Right lobe of liver (tissue), 6 donors: Measurements from ENCODE around the gene AKT3. TPM values are rescaled to one million over a fixed set of nuclear protein-coding genes. Genes with fewer than 3 reads are reported as not detected.
A peak's percentile ranks its signal among the peaks of the same experiment; 100 is the strongest.

ENCODE experiments used
- ATAC-seq, 4 donors: fragments of 200-7000 bp; cut with Tn5 transposase; one replicate each; pipeline ENCODE4 v1.9.1; 2020; ENCODE audit warnings: mild to moderate bottlenecking in 4 of 4, moderate library complexity in 4 of 4
- DNase-seq, 3 donors: peaks; one replicate each; pipeline ENCODE4 v3.0.0-alpha.2; 2020
- H3K27ac ChIP-seq, 3 donors: fragments of 200-600 bp; one replicate each; pipeline ENCODE4 v1.8.0; 2022
- H3K27me3 ChIP-seq, 2 donors: fragments of 200-600 bp; one replicate each; pipeline ENCODE4 v1.8.0; 2022
- H3K36me3 ChIP-seq, 4 donors: fragments of 200-600 bp; sonication (generic) in 1 of 4; one replicate each; pipeline versions ENCODE4 v1.5.1 to v1.8.0; 2017 to 2022; ENCODE audit warnings: control low read depth in 1 of 4
- H3K4me1 ChIP-seq, 4 donors: fragments of 200-600 bp; sonication (generic) in 1 of 4; one replicate each; pipeline versions ENCODE4 v1.5.1 to v1.8.0; 2017 to 2022; ENCODE audit warnings: control low read depth in 1 of 4
- H3K4me3 ChIP-seq, 3 donors: fragments of 200-600 bp; one replicate each; pipeline ENCODE4 v1.8.0; 2022
- H3K9me3 ChIP-seq, 4 donors: fragments of 200-600 bp; sonication (generic) in 1 of 4; one replicate each; pipeline versions ENCODE4 v1.5.1 to v1.8.0; 2017 to 2022; ENCODE audit warnings: control low read depth in 1 of 4
- POLR2A ChIP-seq: fragments of 450-650 bp; IDR thresholded peaks from one replicate; pipeline ENCODE4 v1.6.1; 2017; ENCODE audit warnings: antibody characterized with exemption, mild to moderate bottlenecking
- WGBS: methylation state at CpG from one replicate; pipeline ENCODE4 v1.1.6; 2018; ENCODE audit warnings: low coverage, low lambda C conversion rate; ENCODE audit not compliant: insufficient coverage; ENCODE audit errors: missing lambda C conversion rate; 5-methylcytosine and 5-hydroxymethylcytosine counted together
- intact Hi-C, 2 donors: fragments of 100-400 bp; cut with DNase I; formaldehyde crosslinking; loops; one replicate each; pipeline versions ENCODE4 v1.11.2 to v1.14.1; 2022
- total RNA-seq, 6 experiments: library from RNA; depleted of rRNA in 2 of 6; stranded (reverse); fragments of >200 nt in 2 of 6; fragmentation: NEBNext Ultra II Directional in 3 of 6; extraction: Animal tissue kit (Norgen Biotek cat#: 25700) in 3 of 6; gene quantifications; one replicate each; pipeline versions ENCODE4 v1.1.0 to v1.2.4, GENCODE V29; 2016 to 2023
- TF ChIP-seq, protein P1 (sequence below), 4 donors: fragments of 200-600 bp in 3 of 4; fragments of 450-650 bp in 1 of 4; IDR thresholded peaks; one replicate each; pipeline versions ENCODE4 v1.5.1 to v1.8.0; 2016 to 2022; ENCODE audit warnings: antibody characterized with exemption in 4 of 4, mild to moderate bottlenecking in 2 of 4
- donor health status: DM: no; HTN: yes; CAD: no.
- donor health status: DM: no; HTN: no; CAD: no.
- donor health status: DM: no; HTN: no; CAD: no.
- donor health status: DM: no; HTN: yes; CAD: no.
- donor health status: DM: no; HTN: yes; CAD: no.

AKT3 gene
- total RNA-seq, 6 experiments from 2014 or later, result 4.9 to 9.6 (median 6.8) TPM

DNA sequence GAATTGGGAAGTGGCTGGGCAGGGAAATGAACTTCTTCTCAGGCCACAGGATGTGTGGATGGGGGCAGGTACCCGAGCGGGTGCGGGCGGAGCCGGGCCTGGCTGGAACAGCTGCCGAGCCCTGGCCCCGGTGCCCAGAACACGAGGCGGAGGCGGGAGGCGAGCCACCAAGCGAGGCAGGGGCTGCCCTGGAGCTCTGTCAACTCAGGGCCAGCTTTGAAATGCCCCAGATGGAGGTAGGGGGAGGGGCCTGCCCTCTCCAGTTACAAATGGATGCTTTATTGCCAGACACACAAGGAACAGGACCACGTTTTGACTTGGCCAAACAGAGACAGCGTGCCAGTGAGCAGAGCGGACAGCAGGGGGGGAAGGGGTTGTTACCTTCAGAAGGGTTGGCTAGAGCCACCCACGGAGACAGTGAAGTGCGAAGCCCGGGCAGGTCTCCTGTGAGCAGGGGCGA is 353.8 kb downstream of the AKT3 start:
- Histone ChIP-seq H3K36me3 (no peaks in the 10 kb centered on the region), H3K4me3 (no peak overlapping the region), H3K9me3 (no peaks in the 10 kb centered on the region), H3K4me1 (peaks cover 0 to 32% (median 8%) of the 10 kb centered on the region in 4 donors), H3K27ac (peak overlapping the region; percentile 78 to 95 (median 88)), H3K27me3 (no peaks in the 10 kb centered on the region)
- TF ChIP-seq, protein P1, sequence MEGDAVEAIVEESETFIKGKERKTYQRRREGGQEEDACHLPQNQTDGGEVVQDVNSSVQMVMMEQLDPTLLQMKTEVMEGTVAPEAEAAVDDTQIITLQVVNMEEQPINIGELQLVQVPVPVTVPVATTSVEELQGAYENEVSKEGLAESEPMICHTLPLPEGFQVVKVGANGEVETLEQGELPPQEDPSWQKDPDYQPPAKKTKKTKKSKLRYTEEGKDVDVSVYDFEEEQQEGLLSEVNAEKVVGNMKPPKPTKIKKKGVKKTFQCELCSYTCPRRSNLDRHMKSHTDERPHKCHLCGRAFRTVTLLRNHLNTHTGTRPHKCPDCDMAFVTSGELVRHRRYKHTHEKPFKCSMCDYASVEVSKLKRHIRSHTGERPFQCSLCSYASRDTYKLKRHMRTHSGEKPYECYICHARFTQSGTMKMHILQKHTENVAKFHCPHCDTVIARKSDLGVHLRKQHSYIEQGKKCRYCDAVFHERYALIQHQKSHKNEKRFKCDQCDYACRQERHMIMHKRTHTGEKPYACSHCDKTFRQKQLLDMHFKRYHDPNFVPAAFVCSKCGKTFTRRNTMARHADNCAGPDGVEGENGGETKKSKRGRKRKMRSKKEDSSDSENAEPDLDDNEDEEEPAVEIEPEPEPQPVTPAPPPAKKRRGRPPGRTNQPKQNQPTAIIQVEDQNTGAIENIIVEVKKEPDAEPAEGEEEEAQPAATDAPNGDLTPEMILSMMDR (IDR thresholded peaks at IDR 0.05), result no peak
- TF ChIP-seq POLR2A, result peak; percentile 7
- ATAC-seq (peak; percentile 41 to 67 (median 62)), DNase-seq (peak in 2 of 3 donors; percentile 67 to 72)
- WGBS, result 47% methylated on average over 6 of the region's 19 CpGs
- intact Hi-C loops, result no loop called here

DNA sequence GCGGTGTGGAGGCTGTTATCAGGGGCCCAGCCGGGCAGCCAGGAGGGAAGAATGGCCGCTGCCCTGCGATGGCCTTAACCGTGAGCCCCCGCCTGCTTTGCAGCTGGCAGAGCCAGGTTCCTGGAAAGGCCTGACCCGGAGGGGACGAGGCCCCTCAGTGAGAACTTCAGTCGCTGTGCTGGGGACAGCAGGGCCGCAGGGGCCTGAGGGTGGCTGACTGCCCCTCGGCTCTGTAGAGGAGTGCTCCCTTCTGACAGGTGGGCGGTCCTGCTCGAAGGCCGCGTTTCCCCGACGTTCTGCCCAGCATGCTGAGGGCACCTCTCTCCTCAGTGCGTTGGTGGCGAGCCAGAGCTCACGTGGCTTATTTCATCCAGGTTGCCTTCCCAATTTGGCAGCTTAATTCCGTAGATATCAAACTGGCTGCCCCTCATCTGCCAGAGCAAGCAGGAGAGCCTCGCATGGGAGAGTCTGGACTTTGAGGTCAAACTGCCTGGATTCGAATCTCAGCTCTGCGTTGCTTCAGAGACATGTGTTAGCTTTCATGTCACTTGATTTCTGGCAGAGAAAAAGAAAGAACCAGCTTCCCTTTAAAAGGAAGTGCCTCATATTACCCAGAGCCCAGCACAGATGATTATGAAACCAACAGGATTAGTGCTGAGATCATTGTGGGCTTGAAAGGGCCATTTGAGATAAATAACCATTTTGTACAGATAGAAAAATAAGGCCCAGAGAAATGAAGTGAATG is 354.4 kb downstream of the AKT3 start:
- intact Hi-C loops, result no loop called here
- DNase-seq, result peak; percentile 71 to 92 (median 77)

DNA sequence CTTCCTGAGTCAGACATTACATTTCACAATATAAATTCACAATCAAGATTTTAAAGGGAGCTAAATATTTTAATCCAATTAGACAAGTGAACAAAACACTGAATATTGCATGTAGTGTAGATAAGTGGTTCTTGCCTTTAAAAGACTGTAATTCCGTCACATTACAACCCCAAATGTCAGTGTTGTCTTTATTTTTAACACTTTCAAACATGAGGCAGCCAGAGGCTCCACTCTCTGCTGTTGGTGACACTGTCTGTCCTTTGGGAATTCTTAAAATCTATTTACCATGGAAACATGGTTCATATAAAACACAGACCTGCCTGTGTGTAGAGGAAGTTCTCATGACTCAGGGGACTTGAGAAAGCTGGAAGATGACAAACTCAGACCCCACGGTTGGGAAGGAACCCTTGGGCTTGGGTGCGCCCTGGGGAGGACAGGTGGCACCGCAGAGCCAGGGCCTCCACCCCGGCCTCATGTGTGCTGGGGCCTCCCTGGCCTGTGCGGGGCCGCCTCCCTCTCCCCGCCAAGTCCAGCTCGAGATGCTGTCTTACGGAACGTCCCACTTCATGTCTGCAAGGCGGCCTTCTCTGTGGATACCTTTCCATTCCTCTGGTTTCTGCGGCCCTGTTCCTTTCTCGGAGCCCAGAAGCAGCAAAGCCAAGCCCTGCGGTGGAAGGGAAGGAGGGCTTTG is 355.2 kb downstream of the AKT3 start:
- DNase-seq, result no peak
- Histone ChIP-seq H3K36me3 (no peaks in the 10 kb centered on the region), H3K27ac (peak overlapping the region; percentile 78 to 95 (median 88)), H3K27me3 (no peaks in the 10 kb centered on the region), H3K9me3 (no peaks in the 10 kb centered on the region), H3K4me1 (peaks cover 0 to 25% (median 8%) of the 10 kb centered on the region in 4 donors), H3K4me3 (no peak overlapping the region)
- no peak for TF ChIP-seq POLR2A
- TF ChIP-seq, protein P1 (IDR thresholded peaks at IDR 0.05), result no peak
- 78% methylated on average over 4 of the region's 15 CpGs for WGBS
- intact Hi-C loops, result no loop called here
- no peak for ATAC-seq

More for the DNA sequence above, 354.4 kb downstream of the AKT3 start:
- TF ChIP-seq POLR2A, result peak; percentile 45
- TF ChIP-seq, protein P1 (IDR thresholded peaks at IDR 0.05), result no peak
- WGBS, result 32% methylated on average over 5 of the region's 24 CpGs
- H3K27ac ChIP-seq, result peak overlapping the region; percentile 78 to 95 (median 88)
- no peak overlapping the region for H3K4me3 ChIP-seq
- H3K4me1 ChIP-seq, result peaks cover 0 to 32% (median 8%) of the 10 kb centered on the region in 4 donors
- H3K27me3 ChIP-seq, result no peaks in the 10 kb centered on the region
- no peaks in the 10 kb centered on the region for H3K36me3 ChIP-seq
- ATAC-seq, result peak; percentile 63 to 82 (median 70)
- no peaks in the 10 kb centered on the region for H3K9me3 ChIP-seq

DNA sequence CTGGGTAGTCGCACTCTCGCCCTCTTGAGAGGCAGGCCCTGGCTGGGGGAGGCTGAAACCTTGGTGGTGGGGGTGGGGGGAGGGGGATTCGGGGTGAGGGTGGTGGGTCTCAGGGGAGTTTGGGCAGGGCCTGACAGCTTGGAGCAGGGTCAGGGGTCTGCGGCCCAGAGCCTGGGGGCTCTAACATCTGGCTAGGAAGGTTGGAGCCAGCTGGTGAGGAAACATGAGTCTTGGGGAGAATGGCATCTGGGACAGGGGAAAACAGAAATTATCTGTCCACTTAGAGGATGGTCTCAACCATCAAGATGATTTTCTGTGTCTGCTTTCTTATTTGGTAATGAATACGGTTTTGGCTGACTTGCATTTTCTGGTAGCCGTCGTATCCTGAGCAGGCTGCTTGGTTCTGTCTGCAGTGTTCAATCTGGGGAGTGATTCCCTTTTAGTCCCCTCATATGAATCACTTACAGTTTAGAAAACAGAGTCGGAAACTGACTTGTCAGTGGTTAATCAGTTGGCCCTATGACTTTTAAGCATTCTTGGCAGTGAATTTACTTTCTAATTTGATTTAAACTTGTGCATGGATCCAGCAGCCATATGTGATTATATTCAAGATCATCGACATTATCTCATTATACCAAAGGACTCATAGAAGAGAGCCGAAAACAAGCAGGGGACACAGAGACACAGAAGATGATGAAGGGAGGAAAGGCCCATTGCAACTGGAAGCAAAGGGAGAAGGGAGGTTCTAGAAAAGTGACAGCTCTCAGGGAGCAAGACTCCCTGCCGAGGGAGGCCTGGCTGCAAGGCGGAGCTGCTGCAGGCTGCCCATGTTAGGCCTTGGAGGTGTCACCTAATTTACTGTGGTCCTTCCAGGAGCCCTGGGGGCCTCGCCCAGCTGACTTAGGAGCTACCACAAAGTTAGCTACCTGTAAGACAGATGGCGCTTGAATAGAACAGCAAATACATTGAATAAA is 356.6 kb downstream of the AKT3 start:
- Histone ChIP-seq H3K4me1 (peaks cover 0 to 13% (median 3%) of the 10 kb centered on the region in 4 donors), H3K36me3 (no peaks in the 10 kb centered on the region), H3K9me3 (no peaks in the 10 kb centered on the region), H3K27ac (no peak overlapping the region), H3K27me3 (no peaks in the 10 kb centered on the region), H3K4me3 (no peak overlapping the region)
- intact Hi-C loops, result no loop called here
- DNase-seq, result no peak
- TF ChIP-seq, protein P1 (IDR thresholded peaks at IDR 0.05), result no peak
- TF ChIP-seq POLR2A, result no peak
- ATAC-seq, result no peak
- WGBS, result 77% methylated on average over 6 of the region's 14 CpGs
